SK-N-SH treated with all-trans-retinoic acid at 6 μM for 48 hours (cell line): ENCODE results near the gene PCBD2.

Experiments used
- ATAC-seq: fragments of 200-7000 bp; cut with Tn5 transposase; 3 replicates; pipeline ENCODE4 v1.9.1; 2020; ENCODE audit warnings: mild to moderate bottlenecking, moderate library complexity
- ARNTL ChIP-seq: fragments of 450-650 bp; formaldehyde crosslinking; IDR thresholded peaks from 2 replicates; pipeline ENCODE4 v1.5.0; 2020; ENCODE audit warnings: low read depth, mild to moderate bottlenecking, moderate library complexity, borderline replicate concordance
- BACH2 ChIP-seq: fragments of 250-450 bp; sonication (Bioruptor Pico); IDR thresholded peaks from 2 replicates; pipeline ENCODE4 v1.9.0; 2021; ENCODE audit warnings: mild to moderate bottlenecking, borderline replicate concordance
- ESRRG ChIP-seq: fragments of 250-450 bp; sonication (Bioruptor Pico); IDR thresholded peaks from 2 replicates; pipeline ENCODE4 v1.6.1; 2021; ENCODE audit warnings: mild to moderate bottlenecking
- GLIS3 ChIP-seq: fragments of 250-450 bp; sonication (Bioruptor Pico); IDR thresholded peaks from 2 replicates; pipeline ENCODE4 v1.5.0; 2020; ENCODE audit warnings: mild to moderate bottlenecking, moderate library complexity
- ISL1 ChIP-seq: fragments of 250-450 bp; sonication (Bioruptor Pico); IDR thresholded peaks from 2 replicates; pipeline ENCODE4 v2.1.2; 2022; ENCODE audit warnings: mild to moderate bottlenecking, moderate library complexity
- OSR1 ChIP-seq: fragments of 250-450 bp; sonication (Bioruptor Pico); IDR thresholded peaks from 2 replicates; pipeline ENCODE4 v1.8.0; 2022; ENCODE audit warnings: moderate library complexity, mild to moderate bottlenecking, inconsistent platforms
- PATZ1 ChIP-seq: fragments of 250-450 bp; sonication (Bioruptor Pico); IDR thresholded peaks from 2 replicates; pipeline ENCODE4 v1.8.0; 2020; ENCODE audit warnings: mild to moderate bottlenecking, moderate library complexity, borderline replicate concordance
- PPARA ChIP-seq: fragments of 250-450 bp; sonication (Bioruptor Pico); IDR thresholded peaks from 2 replicates; pipeline ENCODE4 v1.5.0; 2020; ENCODE audit warnings: mild to moderate bottlenecking, borderline replicate concordance
- RARB ChIP-seq: fragments of 250-450 bp; sonication (Bioruptor Pico); IDR thresholded peaks from 2 replicates; pipeline ENCODE4 v1.8.0; 2021; ENCODE audit warnings: mild to moderate bottlenecking, moderate library complexity
- SNAI2 ChIP-seq: fragments of 250-450 bp; sonication (Bioruptor Pico); IDR thresholded peaks from 2 replicates; pipeline ENCODE4 v1.5.0; 2020; ENCODE audit warnings: mild to moderate bottlenecking, moderate library complexity
- TCF4 ChIP-seq: fragments of 250-450 bp; sonication (Bioruptor Pico); IDR thresholded peaks from 2 replicates; pipeline ENCODE4 v1.8.0; 2021; ENCODE audit warnings: mild to moderate bottlenecking, moderate library complexity, borderline replicate concordance
- TOX ChIP-seq: fragments of 250-450 bp; sonication (Bioruptor Pico); IDR thresholded peaks from 2 replicates; pipeline ENCODE4 v1.8.0; 2021; ENCODE audit warnings: mild to moderate bottlenecking, moderate library complexity, borderline replicate concordance
- TSHZ2 ChIP-seq: fragments of 250-450 bp; sonication (Bioruptor Pico); IDR thresholded peaks from 2 replicates; pipeline ENCODE4 v1.5.0; 2020; ENCODE audit warnings: mild to moderate bottlenecking, moderate library complexity
- ZC3H10 ChIP-seq: fragments of 250-450 bp; sonication (Bioruptor Pico); IDR thresholded peaks from 2 replicates; pipeline ENCODE4 v1.5.1; 2021; ENCODE audit warnings: mild to moderate bottlenecking, moderate library complexity
- ZFP3 ChIP-seq: fragments of 250-450 bp; sonication (Bioruptor Pico); IDR thresholded peaks from 2 replicates; pipeline ENCODE4 v1.5.0; 2020; ENCODE audit warnings: mild to moderate bottlenecking, moderate library complexity
- ZFP30 ChIP-seq: fragments of 450-650 bp; formaldehyde crosslinking; IDR thresholded peaks from 2 replicates; pipeline ENCODE4 v1.5.0; 2022; ENCODE audit warnings: mild to moderate bottlenecking, moderate library complexity
- ZNF565 ChIP-seq: fragments of 450-650 bp; formaldehyde crosslinking; conservative IDR thresholded peaks from 2 replicates; pipeline ENCODE4 v1.5.0; 2020; ENCODE audit warnings: low read depth, mild to moderate bottlenecking, moderate library complexity
- ZNF70 ChIP-seq: fragments of 450-650 bp; formaldehyde crosslinking; IDR thresholded peaks from 2 replicates; pipeline ENCODE4 v1.5.0; 2020; ENCODE audit warnings: mild to moderate bottlenecking, moderate library complexity
- ZNF8 ChIP-seq: fragments of 450-650 bp; formaldehyde crosslinking; IDR thresholded peaks from 2 replicates; pipeline ENCODE4 v1.5.0; 2020; ENCODE audit warnings: mild to moderate bottlenecking, moderate library complexity
- TF ChIP-seq, protein P1 (sequence below): fragments of 250-450 bp; sonication (Bioruptor Pico); IDR thresholded peaks from 2 replicates; pipeline ENCODE4 v1.5.1; 2020; ENCODE audit warnings: low read depth, mild to moderate bottlenecking, moderate library complexity

Gene PCBD2

GRCh38 chr5:134918861-134919260 lies 13.9 kb downstream of the PCBD2 start:
- TF ChIP-seq, protein P1, sequence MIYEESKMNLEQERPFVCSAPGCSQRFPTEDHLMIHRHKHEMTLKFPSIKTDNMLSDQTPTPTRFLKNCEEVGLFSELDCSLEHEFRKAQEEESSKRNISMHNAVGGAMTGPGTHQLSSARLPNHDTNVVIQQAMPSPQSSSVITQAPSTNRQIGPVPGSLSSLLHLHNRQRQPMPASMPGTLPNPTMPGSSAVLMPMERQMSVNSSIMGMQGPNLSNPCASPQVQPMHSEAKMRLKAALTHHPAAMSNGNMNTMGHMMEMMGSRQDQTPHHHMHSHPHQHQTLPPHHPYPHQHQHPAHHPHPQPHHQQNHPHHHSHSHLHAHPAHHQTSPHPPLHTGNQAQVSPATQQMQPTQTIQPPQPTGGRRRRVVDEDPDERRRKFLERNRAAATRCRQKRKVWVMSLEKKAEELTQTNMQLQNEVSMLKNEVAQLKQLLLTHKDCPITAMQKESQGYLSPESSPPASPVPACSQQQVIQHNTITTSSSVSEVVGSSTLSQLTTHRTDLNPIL (CRISPR knock-in tag): no peak
- TF ChIP-seq ESRRG (CRISPR knock-in tag) (no peak), GLIS3 (CRISPR knock-in tag) (no peak)
- ATAC-seq: no peak

DNA sequence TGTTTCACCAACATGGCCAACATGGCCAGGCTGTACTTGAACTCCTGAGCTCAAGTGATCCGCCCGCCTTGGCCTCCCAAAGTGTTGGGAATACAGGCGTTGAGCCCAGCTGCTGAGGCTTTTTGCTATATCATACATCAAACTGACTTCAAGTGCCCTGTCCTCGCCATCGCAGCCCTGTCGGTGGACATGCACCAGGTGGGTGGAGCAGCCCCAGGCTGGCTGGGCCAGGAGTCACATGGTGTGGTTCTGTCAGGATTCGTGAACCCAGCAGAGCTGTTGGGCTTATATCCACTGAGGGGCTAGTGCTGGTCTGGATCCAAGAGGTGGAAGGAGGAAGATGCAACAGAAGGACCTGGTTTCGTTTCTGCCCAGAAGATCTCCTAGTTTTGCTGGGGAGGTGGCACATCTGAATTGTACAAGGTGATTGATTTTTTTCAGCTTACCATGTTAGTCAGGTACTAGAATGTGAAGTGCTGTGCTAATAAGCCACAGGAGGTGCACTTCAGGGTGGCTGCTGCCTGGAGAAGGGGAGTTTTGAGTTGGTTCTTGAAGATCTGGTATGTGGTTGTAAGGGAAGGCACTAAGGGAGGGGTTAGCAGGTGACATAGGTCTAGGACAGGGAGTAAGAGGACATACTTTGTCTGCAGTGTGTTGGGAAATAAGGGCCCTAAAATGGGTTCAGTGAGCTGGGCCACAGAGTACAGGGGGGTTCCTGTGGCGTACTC lies 16.1 kb downstream of the PCBD2 start:
- TF ChIP-seq SNAI2 (CRISPR knock-in tag) (no peak), ZNF70 (no peak)
- ATAC-seq: no peak

- ATAC-seq: no peak
- no peak for TF ChIP-seq PATZ1 (CRISPR knock-in tag)
- TF ChIP-seq GLIS3 (CRISPR knock-in tag): no peak
- TF ChIP-seq RARB (CRISPR knock-in tag): no peak
- no peak for TF ChIP-seq TOX (CRISPR knock-in tag)
- TF ChIP-seq ZC3H10 (CRISPR knock-in tag): no peak
- TF ChIP-seq ZNF70: no peak
- no peak for TF ChIP-seq ISL1 (CRISPR knock-in tag)
- TF ChIP-seq TCF4 (CRISPR knock-in tag): no peak
- TF ChIP-seq ZNF8 (CRISPR knock-in tag): no peak
- TF ChIP-seq ZFP30 (CRISPR knock-in tag): no peak
- no peak for TF ChIP-seq ZNF565
- TF ChIP-seq, protein P1 (CRISPR knock-in tag): no peak
- no peak for TF ChIP-seq ZFP3 (CRISPR knock-in tag)
- TF ChIP-seq ESRRG (CRISPR knock-in tag): no peak
- no peak for TF ChIP-seq SNAI2 (CRISPR knock-in tag)
- no peak for TF ChIP-seq TSHZ2 (CRISPR knock-in tag)
These were observed 27.6 kb downstream of the PCBD2 start for GRCh38 chr5:134932508-134932907.

DNA sequence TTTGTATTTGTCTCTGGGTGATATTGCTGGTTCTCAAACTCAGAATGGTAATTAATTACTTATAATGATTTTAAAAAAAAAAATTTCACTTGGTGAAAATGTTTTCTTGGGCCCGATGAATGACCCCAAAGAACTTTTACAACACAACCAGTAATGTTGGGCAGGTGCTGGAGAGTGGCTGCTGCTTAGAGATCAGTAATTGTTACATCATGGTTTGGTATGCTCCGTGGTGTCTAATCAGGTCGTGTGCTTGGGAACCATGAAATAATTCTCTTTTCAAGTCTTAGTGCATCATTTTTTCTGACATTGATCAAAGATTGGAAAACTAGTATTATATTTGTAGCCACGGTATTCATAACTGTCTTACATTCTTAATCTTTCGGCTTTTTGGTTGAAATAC lies 29.3 kb downstream of the PCBD2 start:
- TF ChIP-seq BACH2 (CRISPR knock-in tag) (no peak), ZC3H10 (CRISPR knock-in tag) (no peak), TCF4 (CRISPR knock-in tag) (no peak), PPARA (CRISPR knock-in tag) (no peak), ZNF70 (no peak), ZNF565 (no peak), PATZ1 (CRISPR knock-in tag) (no peak), OSR1 (CRISPR knock-in tag) (no peak), ISL1 (CRISPR knock-in tag) (no peak), ARNTL (CRISPR knock-in tag) (no peak)
- no peak for ATAC-seq
